Liver (tissue), 9 donors: Measurements from ENCODE around the gene AUP1. TPM values are rescaled to one million over a fixed set of nuclear protein-coding genes. Genes with fewer than 3 reads are reported as not detected.

Experiments used
- DNase-seq: peaks from one replicate; pipeline ENCODE4 v3.0.0-alpha.2; 2017; ENCODE audit warnings: low spot score
- H3K27ac ChIP-seq, 2 donors: one replicate each; pipeline ENCODE4 v1.7.0; 2013; ENCODE audit warnings: inconsistent platforms in 2 of 2, low read length in 2 of 2, control low read depth in 1 of 2, low read depth in 1 of 2, mild to moderate bottlenecking in 1 of 2
- H3K27me3 ChIP-seq, 4 donors: one replicate each; pipeline versions ENCODE4 v1.6.1 to v1.7.0; 2013; ENCODE audit warnings: low read length in 3 of 4, inconsistent platforms in 1 of 4, mild to moderate bottlenecking in 1 of 4, moderate library complexity in 1 of 4; ENCODE audit not compliant: control insufficient read depth in 4 of 4, insufficient read depth in 4 of 4
- H3K36me3 ChIP-seq, 4 donors: one replicate each; pipeline versions ENCODE4 v1.6.1 to v1.7.0; 2013; ENCODE audit warnings: low read length in 3 of 4, mild to moderate bottlenecking in 3 of 4, low read depth in 1 of 4, moderate library complexity in 1 of 4; ENCODE audit not compliant: control insufficient read depth in 4 of 4, insufficient read depth in 3 of 4
- H3K4me1 ChIP-seq, 4 donors: one replicate each; pipeline versions ENCODE4 v1.6.1 to v1.7.0; 2013; ENCODE audit warnings: low read length in 3 of 4, mild to moderate bottlenecking in 3 of 4, moderate library complexity in 1 of 4; ENCODE audit not compliant: control insufficient read depth in 4 of 4, insufficient read depth in 4 of 4
- H3K4me3 ChIP-seq, 3 donors: one replicate each; pipeline versions ENCODE4 v1.6.1 to v1.7.0; 2013; ENCODE audit warnings: low read length in 3 of 3, control low read depth in 1 of 3, low read depth in 1 of 3, mild to moderate bottlenecking in 1 of 3
- H3K9ac ChIP-seq, 2 donors: one replicate each; pipeline ENCODE4 v1.7.0; 2013; ENCODE audit warnings: low read length in 2 of 2, mild to moderate bottlenecking in 2 of 2, moderate library complexity in 2 of 2, control low read depth in 1 of 2, low read depth in 1 of 2
- H3K9me3 ChIP-seq, 4 donors: one replicate each; pipeline versions ENCODE4 v1.6.1 to v1.7.0; 2013; ENCODE audit warnings: low read length in 3 of 4; ENCODE audit not compliant: control insufficient read depth in 4 of 4
- EGR1 ChIP-seq, 2 donors: IDR thresholded peaks; 2 replicates each; pipeline ENCODE4 v1.6.1; 2016 to 2018; ENCODE audit warnings: antibody characterized with exemption in 2 of 2, low read depth in 2 of 2
- FOXA2 ChIP-seq: IDR thresholded peaks from 2 replicates; pipeline ENCODE4 v1.6.1; 2016; ENCODE audit warnings: antibody characterized with exemption
- HNF4A ChIP-seq, 2 donors: conservative IDR thresholded peaks; 2 replicates each; pipeline ENCODE4 v1.6.1; 2016; ENCODE audit warnings: antibody characterized with exemption in 2 of 2, mild to moderate bottlenecking in 2 of 2
- HNF4G ChIP-seq: IDR thresholded peaks from 2 replicates; pipeline ENCODE4 v1.6.1; 2016; ENCODE audit warnings: antibody characterized with exemption
- JUND ChIP-seq, 2 donors: IDR thresholded peaks; 2 replicates each; pipeline ENCODE4 v1.6.1; 2016; ENCODE audit warnings: antibody characterized with exemption in 2 of 2
- MAX ChIP-seq: IDR thresholded peaks from 2 replicates; pipeline ENCODE4 v1.6.1; 2016; ENCODE audit warnings: antibody characterized with exemption
- NR2F2 ChIP-seq: IDR thresholded peaks from 2 replicates; pipeline ENCODE4 v1.6.1; 2016; ENCODE audit warnings: antibody characterized with exemption
- RAD21 ChIP-seq, 2 donors: IDR thresholded peaks; 2 replicates each; pipeline ENCODE4 v1.6.1; 2016; ENCODE audit warnings: antibody characterized with exemption in 2 of 2, mild to moderate bottlenecking in 2 of 2
- REST ChIP-seq: IDR thresholded peaks from 2 replicates; pipeline ENCODE4 v1.6.1; 2016; ENCODE audit warnings: antibody characterized with exemption, mild to moderate bottlenecking
- RXRA ChIP-seq, 2 donors: IDR thresholded peaks; 2 replicates each; pipeline ENCODE4 v1.6.1; 2017 to 2018; ENCODE audit warnings: antibody characterized with exemption in 2 of 2, mild to moderate bottlenecking in 1 of 2
- SP1 ChIP-seq: IDR thresholded peaks from 2 replicates; pipeline ENCODE4 v1.6.1; 2018; ENCODE audit warnings: antibody characterized with exemption, mild to moderate bottlenecking
- TAF1 ChIP-seq: conservative IDR thresholded peaks from 2 replicates; pipeline ENCODE4 v1.6.1; 2016; ENCODE audit warnings: antibody characterized with exemption, mild to moderate bottlenecking
- YY1 ChIP-seq: IDR thresholded peaks from 2 replicates; pipeline ENCODE4 v1.6.1; 2016; ENCODE audit warnings: antibody characterized with exemption, mild to moderate bottlenecking
- ZBTB33 ChIP-seq: IDR thresholded peaks from 2 replicates; pipeline ENCODE4 v1.6.1; 2016; ENCODE audit warnings: antibody characterized with exemption
- WGBS: extraction: QIAGEN DNeasy Blood & Tissue Kit; methylation state at CpG from one replicate; pipeline ENCODE4 v1.1.7; 2013; 5-methylcytosine and 5-hydroxymethylcytosine counted together
- polyA plus RNA-seq, 2 donors: library from polyadenylated mRNA; stranded (reverse) in 1 of 2; unstranded in 1 of 2; fragments of 200-250 nt in 1 of 2; fragments of >200 nt in 1 of 2; fragmentation: Nextera tagmentation in 1 of 2; extraction: Ambion mirVana in 1 of 2; gene quantifications; one replicate each; pipeline versions ENCODE4 v1.2.1 to v1.2.3, GENCODE V29; 2013 to 2015
- total RNA-seq, 2 donors: library from RNA; depleted of rRNA; stranded (reverse); fragments of >200 nt; gene quantifications; one replicate each; pipeline ENCODE4 v1.2.3, GENCODE V29; 2014
- TF ChIP-seq, protein P1 (sequence below): IDR thresholded peaks from 2 replicates; pipeline ENCODE4 v1.6.1; 2016; ENCODE audit warnings: antibody characterized with exemption
- TF ChIP-seq, protein P2 (sequence below): fragments of 150-350 bp; IDR thresholded peaks from 2 replicates; pipeline ENCODE4 v1.5.1; 2017; ENCODE audit warnings: improper control_type of control experiment, low read depth, low read length; ENCODE audit not compliant: missing input control
- donor health status: healthy.
- donor health status: healthy.
- donor health status: healthy.
- donor health status: healthy.
- donor health status: healthy.

AUP1 gene
- total and polyA plus RNA-seq, 4 donors, result 62.6 to 126 (median 109) TPM

GRCh38 chr2:74536166-74536950, 6.9 kb upstream of the AUP1 start:
- H3K4me3 ChIP-seq, result no peak overlapping the region
- no peak overlapping the region for H3K9ac ChIP-seq
- no peaks in the 10 kb centered on the region for H3K9me3 ChIP-seq
- no peaks in the 10 kb centered on the region for H3K27me3 ChIP-seq
- no peak overlapping the region for H3K27ac ChIP-seq
- no peaks in the 10 kb centered on the region for H3K4me1 ChIP-seq
- 83% methylated on average over 23 of the region's 23 CpGs for WGBS
- DNase-seq, result no peak
- peaks cover 0 to 6% (median 0%) of the 10 kb centered on the region in 4 donors for H3K36me3 ChIP-seq
- TF ChIP-seq SP1, result no peak
- no peak for TF ChIP-seq RAD21 (IDR thresholded peaks at IDR 0.05)
- TF ChIP-seq FOXA2, result no peak
- no peak for TF ChIP-seq HNF4A (conservative IDR thresholded peaks at IDR 0.05)
- no peak for TF ChIP-seq RXRA (IDR thresholded peaks at IDR 0.05)
- TF ChIP-seq, protein P1, sequence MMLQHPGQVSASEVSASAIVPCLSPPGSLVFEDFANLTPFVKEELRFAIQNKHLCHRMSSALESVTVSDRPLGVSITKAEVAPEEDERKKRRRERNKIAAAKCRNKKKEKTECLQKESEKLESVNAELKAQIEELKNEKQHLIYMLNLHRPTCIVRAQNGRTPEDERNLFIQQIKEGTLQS, result no peak
- no peak for TF ChIP-seq REST
- TF ChIP-seq, protein P2, sequence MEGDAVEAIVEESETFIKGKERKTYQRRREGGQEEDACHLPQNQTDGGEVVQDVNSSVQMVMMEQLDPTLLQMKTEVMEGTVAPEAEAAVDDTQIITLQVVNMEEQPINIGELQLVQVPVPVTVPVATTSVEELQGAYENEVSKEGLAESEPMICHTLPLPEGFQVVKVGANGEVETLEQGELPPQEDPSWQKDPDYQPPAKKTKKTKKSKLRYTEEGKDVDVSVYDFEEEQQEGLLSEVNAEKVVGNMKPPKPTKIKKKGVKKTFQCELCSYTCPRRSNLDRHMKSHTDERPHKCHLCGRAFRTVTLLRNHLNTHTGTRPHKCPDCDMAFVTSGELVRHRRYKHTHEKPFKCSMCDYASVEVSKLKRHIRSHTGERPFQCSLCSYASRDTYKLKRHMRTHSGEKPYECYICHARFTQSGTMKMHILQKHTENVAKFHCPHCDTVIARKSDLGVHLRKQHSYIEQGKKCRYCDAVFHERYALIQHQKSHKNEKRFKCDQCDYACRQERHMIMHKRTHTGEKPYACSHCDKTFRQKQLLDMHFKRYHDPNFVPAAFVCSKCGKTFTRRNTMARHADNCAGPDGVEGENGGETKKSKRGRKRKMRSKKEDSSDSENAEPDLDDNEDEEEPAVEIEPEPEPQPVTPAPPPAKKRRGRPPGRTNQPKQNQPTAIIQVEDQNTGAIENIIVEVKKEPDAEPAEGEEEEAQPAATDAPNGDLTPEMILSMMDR, result no peak
- TF ChIP-seq HNF4G, result no peak
- TF ChIP-seq YY1, result no peak
- TF ChIP-seq TAF1, result no peak
- no peak for TF ChIP-seq EGR1 (IDR thresholded peaks at IDR 0.05; ENCODE audit: low read depth in 2 of 2)
- no peak for TF ChIP-seq JUND (IDR thresholded peaks at IDR 0.05)
- TF ChIP-seq MAX, result no peak
- TF ChIP-seq NR2F2, result no peak
- TF ChIP-seq ZBTB33, result no peak
